DOHH2 (cell line): ENCODE data around the gene LGALS1.
A peak's percentile ranks its signal among the peaks of the same experiment; 100 is the strongest.

Experiments
- H3F3A ChIP-seq: fragments of 200-600 bp; sonication (generic), shearing (Covaris generic); 2 replicates; pipeline ENCODE4 v1.6.0; 2016; ENCODE audit warnings: antibody characterized with exemption, mild to moderate bottlenecking; ENCODE audit not compliant: control insufficient read depth, insufficient read depth
- H3K27ac ChIP-seq: fragments of 200-600 bp; sonication (generic); 2 replicates; pipeline ENCODE4 v1.5.1; 2014; ENCODE audit warnings: low read depth, mild to moderate bottlenecking, low read length, moderate library complexity
- H3K27me3 ChIP-seq: fragments of 200-600 bp; sonication (generic); 2 replicates; pipeline ENCODE4 v1.6.1; 2014; ENCODE audit warnings: mild to moderate bottlenecking, low read length, mixed read lengths; ENCODE audit not compliant: control insufficient read depth
- H3K36me3 ChIP-seq: fragments of 200-600 bp; sonication (generic); 2 replicates; pipeline ENCODE4 v1.6.1; 2014; ENCODE audit warnings: mild to moderate bottlenecking, low read length, moderate library complexity, mixed read lengths; ENCODE audit not compliant: control insufficient read depth
- H3K4me1 ChIP-seq: fragments of 200-600 bp; sonication (generic); 2 replicates; pipeline ENCODE4 v1.6.1; 2014; ENCODE audit warnings: mild to moderate bottlenecking, low read length, mixed read lengths; ENCODE audit not compliant: control insufficient read depth
- H3K4me2 ChIP-seq: fragments of 200-600 bp; sonication (generic); 2 replicates; pipeline ENCODE4 v1.6.0; 2014; ENCODE audit warnings: mild to moderate bottlenecking, low read length, moderate library complexity
- H3K4me3 ChIP-seq: fragments of 200-600 bp; sonication (generic); 2 replicates; pipeline ENCODE4 v1.5.1; 2014; ENCODE audit warnings: mild to moderate bottlenecking, low read length, mixed read lengths
- H3K79me2 ChIP-seq: fragments of 200-600 bp; sonication (generic); 2 replicates; pipeline ENCODE4 v1.6.1; 2014; ENCODE audit warnings: mild to moderate bottlenecking, low read length, mixed read lengths; ENCODE audit not compliant: control insufficient read depth
- H3K9me2 ChIP-seq: fragments of 200-600 bp; sonication (generic); replicated peaks from 2 replicates; pipeline ENCODE4 v1.6.1; 2014; ENCODE audit warnings: mild to moderate bottlenecking, low read length, mixed read lengths; ENCODE audit not compliant: control insufficient read depth
- H3K9me3 ChIP-seq: fragments of 200-600 bp; sonication (generic); 2 replicates; pipeline ENCODE4 v1.6.1; 2014; ENCODE audit warnings: antibody characterized with exemption, low read length, mixed read lengths; ENCODE audit not compliant: control insufficient read depth, insufficient read depth
- H4K20me1 ChIP-seq: fragments of 200-600 bp; sonication (generic); 2 replicates; pipeline ENCODE4 v1.6.0; 2014; ENCODE audit warnings: low read depth, mild to moderate bottlenecking, antibody characterized with exemption, low read length, moderate library complexity; ENCODE audit not compliant: control insufficient read depth, insufficient read depth
- EZH2phosphoT487 ChIP-seq: fragments of 200-600 bp; sonication (generic); IDR thresholded peaks from 2 replicates; pipeline ENCODE4 v1.6.1; 2017; ENCODE audit warnings: borderline replicate concordance, mild to moderate bottlenecking, antibody characterized with exemption, low read length, moderate library complexity, mixed read lengths
- TF ChIP-seq, protein P1 (sequence below): fragments of 200-600 bp; sonication (generic); IDR thresholded peaks from one replicate; pipeline ENCODE4 v1.5.1; 2014; ENCODE audit warnings: antibody characterized with exemption, mild to moderate bottlenecking, low read depth, low read length; ENCODE audit not compliant: poor library complexity, severe bottlenecking

The LGALS1 gene

DNA sequence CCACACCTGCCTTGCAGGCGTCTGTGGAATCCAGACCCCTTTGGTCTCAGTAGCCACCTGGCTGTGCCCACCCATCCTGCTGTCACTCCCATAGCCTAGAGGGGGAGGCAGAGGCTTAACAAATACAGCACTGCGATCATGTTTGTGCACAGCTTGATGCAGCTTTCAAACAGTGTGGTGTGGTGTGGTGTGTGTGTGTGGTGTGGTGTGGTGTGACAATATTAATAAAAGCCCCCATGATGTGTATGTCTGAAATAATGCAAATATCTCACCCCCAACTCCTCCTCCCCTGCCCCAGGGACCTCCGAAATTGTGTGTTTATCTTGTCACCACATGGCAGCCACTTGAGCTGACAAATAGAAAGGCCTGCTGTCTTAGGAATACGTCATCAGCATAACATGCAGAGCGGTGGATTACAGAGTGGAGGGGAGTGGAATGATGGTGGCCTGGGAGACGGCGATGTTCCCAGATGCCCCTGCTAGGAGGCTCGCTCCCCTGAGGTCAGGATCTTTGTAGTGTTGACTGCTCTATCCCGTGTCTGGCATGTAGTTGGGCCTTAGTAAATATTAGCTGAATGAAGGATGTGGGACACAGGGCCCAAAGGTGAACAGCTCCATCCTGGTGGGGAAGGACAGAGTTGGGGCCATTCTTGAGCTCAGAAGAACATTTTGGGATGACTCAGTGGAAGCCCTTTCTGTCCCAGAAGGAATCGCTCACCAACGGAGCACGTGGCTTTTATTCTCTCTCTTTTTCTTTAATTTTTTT is 14.1 kb upstream of the LGALS1 start:
- peaks cover 56% of the 10 kb centered on the region for H3K36me3 ChIP-seq
- H3K79me2 ChIP-seq = peaks cover 81% of the 10 kb centered on the region
- peaks cover 39% of the 10 kb centered on the region for H4K20me1 ChIP-seq
- H3K4me1 ChIP-seq = peaks cover 40% of the 10 kb centered on the region
- H3K27ac ChIP-seq = peak overlapping the region; percentile 55
- no peaks in the 10 kb centered on the region for H3K9me3 ChIP-seq
- no peaks in the 10 kb centered on the region for H3K9me2 ChIP-seq
- no peak for TF ChIP-seq EZH2phosphoT487
- TF ChIP-seq, protein P1, sequence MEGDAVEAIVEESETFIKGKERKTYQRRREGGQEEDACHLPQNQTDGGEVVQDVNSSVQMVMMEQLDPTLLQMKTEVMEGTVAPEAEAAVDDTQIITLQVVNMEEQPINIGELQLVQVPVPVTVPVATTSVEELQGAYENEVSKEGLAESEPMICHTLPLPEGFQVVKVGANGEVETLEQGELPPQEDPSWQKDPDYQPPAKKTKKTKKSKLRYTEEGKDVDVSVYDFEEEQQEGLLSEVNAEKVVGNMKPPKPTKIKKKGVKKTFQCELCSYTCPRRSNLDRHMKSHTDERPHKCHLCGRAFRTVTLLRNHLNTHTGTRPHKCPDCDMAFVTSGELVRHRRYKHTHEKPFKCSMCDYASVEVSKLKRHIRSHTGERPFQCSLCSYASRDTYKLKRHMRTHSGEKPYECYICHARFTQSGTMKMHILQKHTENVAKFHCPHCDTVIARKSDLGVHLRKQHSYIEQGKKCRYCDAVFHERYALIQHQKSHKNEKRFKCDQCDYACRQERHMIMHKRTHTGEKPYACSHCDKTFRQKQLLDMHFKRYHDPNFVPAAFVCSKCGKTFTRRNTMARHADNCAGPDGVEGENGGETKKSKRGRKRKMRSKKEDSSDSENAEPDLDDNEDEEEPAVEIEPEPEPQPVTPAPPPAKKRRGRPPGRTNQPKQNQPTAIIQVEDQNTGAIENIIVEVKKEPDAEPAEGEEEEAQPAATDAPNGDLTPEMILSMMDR = peak; percentile 65
- peak overlapping the region; percentile 81 for H3K4me2 ChIP-seq
- peaks cover 9% of the 10 kb centered on the region for H3F3A ChIP-seq
- H3K4me3 ChIP-seq = peak overlapping the region; percentile 90
- H3K27me3 ChIP-seq = no peaks in the 10 kb centered on the region

DNA sequence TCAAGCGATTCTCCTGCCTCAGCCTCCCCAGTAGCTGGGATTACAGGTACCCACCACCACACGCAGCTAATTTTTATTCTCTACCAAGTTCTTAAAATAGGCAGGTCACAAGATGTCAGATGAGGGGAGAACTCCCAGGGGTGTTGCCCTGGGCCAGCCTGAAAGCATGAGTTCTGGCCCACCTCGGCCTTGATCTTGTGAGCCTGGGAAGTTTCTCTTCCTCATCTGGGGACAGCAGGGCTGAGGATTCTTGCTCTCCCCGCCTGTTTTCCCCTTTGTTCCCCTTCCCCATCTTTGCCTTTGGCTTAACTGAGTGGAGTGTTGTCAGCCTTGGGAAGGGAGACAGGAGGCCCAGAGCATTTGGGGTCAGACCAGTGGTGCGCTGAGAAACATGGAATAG is 13.4 kb upstream of the LGALS1 start:
- H3F3A ChIP-seq = peaks cover 9% of the 10 kb centered on the region
- peaks cover 39% of the 10 kb centered on the region for H4K20me1 ChIP-seq
- H3K9me3 ChIP-seq = no peaks in the 10 kb centered on the region
- H3K27me3 ChIP-seq = no peaks in the 10 kb centered on the region
- peak overlapping the region; percentile 55 for H3K27ac ChIP-seq
- H3K4me3 ChIP-seq = 0 out of 2 replicates have a peak overlapping the region, but pooled peaks have one; percentile 16
- peaks cover 87% of the 10 kb centered on the region for H3K79me2 ChIP-seq
- no peak for TF ChIP-seq EZH2phosphoT487
- TF ChIP-seq, protein P1 = no peak
- no peaks in the 10 kb centered on the region for H3K9me2 ChIP-seq
- H3K4me1 ChIP-seq = peaks cover 40% of the 10 kb centered on the region
- H3K4me2 ChIP-seq = peak overlapping the region; percentile 81; the same call in 1 of the 2 replicates
- peaks cover 62% of the 10 kb centered on the region for H3K36me3 ChIP-seq

DNA sequence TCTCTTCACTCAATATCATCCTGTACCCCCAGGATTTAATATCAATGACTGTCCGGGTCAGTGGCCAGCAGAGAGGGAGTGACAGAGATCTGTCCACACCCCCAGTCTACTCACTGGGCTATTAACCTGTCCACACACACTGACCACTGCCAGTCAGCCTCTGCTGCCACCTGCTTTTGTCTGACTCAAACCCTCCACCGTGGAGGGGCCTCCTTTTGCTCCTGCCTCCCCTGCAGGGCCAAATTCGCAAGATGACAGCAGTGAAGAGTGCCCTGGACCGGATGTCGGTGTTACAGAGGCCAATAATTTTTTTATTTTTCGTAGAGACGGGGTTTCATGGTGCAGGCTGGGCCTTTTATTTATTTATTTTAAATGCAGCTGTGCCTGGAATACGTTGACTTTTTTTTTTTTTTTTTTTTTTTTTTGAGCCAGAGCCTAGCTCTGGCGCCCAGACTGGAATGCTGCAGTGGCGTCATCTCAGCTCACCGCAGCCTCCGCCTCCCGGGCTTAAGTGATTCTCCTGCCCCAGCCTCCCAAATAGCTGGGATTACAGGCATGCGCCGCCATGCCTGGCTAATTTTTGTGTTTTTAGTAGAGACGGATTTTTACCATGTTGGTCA is 11.8 kb upstream of the LGALS1 start:
- Histone ChIP-seq H3K27me3 (no peaks in the 10 kb centered on the region), H3K4me1 (peaks cover 31% of the 10 kb centered on the region), H3K4me3 (no peak overlapping the region), H4K20me1 (peaks cover 39% of the 10 kb centered on the region), H3K9me2 (no peaks in the 10 kb centered on the region), H3F3A (0 out of 2 replicates have a peak, but pooled peaks cover 4% of the 10 kb centered on the region), H3K27ac (no peak overlapping the region), H3K9me3 (no peaks in the 10 kb centered on the region), H3K4me2 (no peak overlapping the region), H3K79me2 (peaks cover 91% of the 10 kb centered on the region), H3K36me3 (peaks cover 68% of the 10 kb centered on the region)
- TF ChIP-seq EZH2phosphoT487 = no peak
- TF ChIP-seq, protein P1 = no peak
